ENCODE data around the gene NXNL2. TPM values are rescaled to one million over a fixed set of nuclear protein-coding genes. Genes with fewer than 3 reads are reported as not detected.

Gene NXNL2
- total RNA-seq, 1 experiment from 2014 or later, result 0.86 TPM

- H3K9ac ChIP-seq (ENCODE audit: low read length), result no peak overlapping the region
- H4K20me1 ChIP-seq (ENCODE audit: insufficient read depth), result no peaks in the 10 kb centered on the region
- no peaks in the 10 kb centered on the region for H3K36me3 ChIP-seq (ENCODE audit: control insufficient read depth in 1 of 2, insufficient read depth in 2 of 2, low read length in 2 of 2)
- CTCF ChIA-PET, result no interaction called here
- H3K9me3 ChIP-seq (ENCODE audit: control insufficient read depth in 1 of 2, insufficient read depth in 1 of 2, low read depth in 1 of 2, low read length in 2 of 2), result no peaks in the 10 kb centered on the region
- H3K27me3 ChIP-seq (ENCODE audit: insufficient read depth, low read length), result no peaks in the 10 kb centered on the region
- H3K27ac ChIP-seq (ENCODE audit: low read depth, low read length), result no peak overlapping the region
- H2AFZ ChIP-seq (ENCODE audit: low read depth, low read length, poor library complexity, severe bottlenecking), result no peak overlapping the region
- H3K4me1 ChIP-seq (ENCODE audit: control insufficient read depth in 1 of 2, insufficient read depth in 2 of 2, low read length in 2 of 2), result peaks cover 2 to 9% of the 10 kb centered on the region in 2 experiments; a peak in 3 of 4 replicates
- ATAC-seq (no peak), DNase-seq (ENCODE audit: low read depth, low spot score) (no peak)
- no peaks in the 10 kb centered on the region for H3K79me2 ChIP-seq (ENCODE audit: insufficient read depth, low read length)
- RAD21 ChIA-PET (ENCODE audit: low non-redundant PET in 1 of 2, low total read pairs in 2 of 2, uncharacterized antibody in 2 of 2, unreplicated experiment in 2 of 2), result no interaction called here
- H3K4me2 ChIP-seq (ENCODE audit: low read length), result no peak overlapping the region
- H3K4me3 ChIP-seq (replicated peaks in 1 of 2; ENCODE audit: low read depth in 1 of 2, low read length in 2 of 2), result no peak overlapping the region
- intact Hi-C loops (cut with micrococcal nuclease), result loop anchor here (10.0 kb wide), 1 partner anchor 80 kb away; no protein-coding TSS in a partner anchor
- TF ChIP-seq CTCF (IDR thresholded peaks at IDR 0.05 in 2 of 3, conservative IDR thresholded peaks at IDR 0.05 in 1 of 3; ENCODE audit: borderline replicate concordance in 1 of 3, insufficient read depth in 1 of 3, low read depth in 2 of 3, low read length in 2 of 3) (no peak), TCF7L2 (IDR thresholded peaks at IDR 0.05; ENCODE audit: borderline replicate concordance, extremely low read depth, insufficient read depth, insufficient read length) (no peak), SP1 (IDR thresholded peaks at IDR 0.05; ENCODE audit: low read depth) (no peak), ATF3 (IDR thresholded peaks at IDR 0.05) (no peak), ZFX (IDR thresholded peaks at IDR 0.05) (no peak), POLR2A (IDR thresholded peaks at IDR 0.05; ENCODE audit: borderline replicate concordance, extremely low read depth, insufficient read depth, insufficient read length) (no peak), YY1 (IDR thresholded peaks at IDR 0.05; ENCODE audit: extremely low read depth, insufficient replicate concordance, low read depth, low read length) (no peak), FOSL1 (IDR thresholded peaks at IDR 0.05; ENCODE audit: low read depth) (no peak), JUND (IDR thresholded peaks at IDR 0.05) (no peak)
- BruUV-seq (replicated peaks), result no TSS peak
- POLR2A ChIA-PET, result no interaction called here
- H3K9me2 ChIP-seq (ENCODE audit: insufficient read depth), result no peaks in the 10 kb centered on the region
Observed at GRCh38 chr9:88574953-88575352, 40.0 kb downstream of the NXNL2 start.

Measured in HCT116 (cell line).